RWPE2 (cell line): Measurements from ENCODE around the gene MAST2.
A peak's percentile ranks its signal among the peaks of the same experiment; 100 is the strongest.

Experiments used
- ATAC-seq: fragments of 200-7000 bp; cut with Tn5 transposase; 3 replicates; pipeline ENCODE4 v1.9.1; 2021; ENCODE audit warnings: low read depth
- DNase-seq: peaks from one replicate; pipeline ENCODE4 v3.0.0-alpha.2; 2020; ENCODE audit warnings: low spot score
- H3K27ac ChIP-seq: fragments of 450-650 bp; 2 replicates; pipeline ENCODE4 v1.5.1; 2017; ENCODE audit warnings: mild to moderate bottlenecking; ENCODE audit not compliant: poor library complexity, severe bottlenecking
- H3K27me3 ChIP-seq: fragments of 250-450 bp; sonication (Bioruptor Pico); 2 replicates; pipeline ENCODE4 v1.5.1; 2021; ENCODE audit warnings: mild to moderate bottlenecking, moderate library complexity; ENCODE audit not compliant: insufficient read depth, poor library complexity, severe bottlenecking
- H3K36me3 ChIP-seq: fragments of 250-450 bp; sonication (Bioruptor Pico); 2 replicates; pipeline ENCODE4 v1.5.1; 2020; ENCODE audit warnings: low read depth, mild to moderate bottlenecking, moderate library complexity
- H3K4me1 ChIP-seq: fragments of 250-450 bp; sonication (Bioruptor Pico); 2 replicates; pipeline ENCODE4 v1.5.1; 2021; ENCODE audit warnings: mild to moderate bottlenecking, moderate library complexity; ENCODE audit not compliant: insufficient read depth, poor library complexity, severe bottlenecking
- H3K4me3 ChIP-seq: fragments of 250-450 bp; sonication (Bioruptor Pico); 2 replicates; pipeline ENCODE4 v1.5.1; 2021; ENCODE audit warnings: mild to moderate bottlenecking, moderate library complexity; ENCODE audit not compliant: severe bottlenecking
- H3K9me3 ChIP-seq: fragments of 250-450 bp; sonication (Bioruptor Pico); 2 replicates; pipeline ENCODE4 v1.5.1; 2021; ENCODE audit warnings: mild to moderate bottlenecking, moderate library complexity; ENCODE audit not compliant: severe bottlenecking
- TF ChIP-seq, protein P1 (sequence below): fragments of 450-650 bp; IDR thresholded peaks from one replicate; pipeline ENCODE4 v1.5.1; 2017; ENCODE audit warnings: mild to moderate bottlenecking, moderate library complexity; ENCODE audit not compliant: poor library complexity, severe bottlenecking

Gene MAST2

DNA sequence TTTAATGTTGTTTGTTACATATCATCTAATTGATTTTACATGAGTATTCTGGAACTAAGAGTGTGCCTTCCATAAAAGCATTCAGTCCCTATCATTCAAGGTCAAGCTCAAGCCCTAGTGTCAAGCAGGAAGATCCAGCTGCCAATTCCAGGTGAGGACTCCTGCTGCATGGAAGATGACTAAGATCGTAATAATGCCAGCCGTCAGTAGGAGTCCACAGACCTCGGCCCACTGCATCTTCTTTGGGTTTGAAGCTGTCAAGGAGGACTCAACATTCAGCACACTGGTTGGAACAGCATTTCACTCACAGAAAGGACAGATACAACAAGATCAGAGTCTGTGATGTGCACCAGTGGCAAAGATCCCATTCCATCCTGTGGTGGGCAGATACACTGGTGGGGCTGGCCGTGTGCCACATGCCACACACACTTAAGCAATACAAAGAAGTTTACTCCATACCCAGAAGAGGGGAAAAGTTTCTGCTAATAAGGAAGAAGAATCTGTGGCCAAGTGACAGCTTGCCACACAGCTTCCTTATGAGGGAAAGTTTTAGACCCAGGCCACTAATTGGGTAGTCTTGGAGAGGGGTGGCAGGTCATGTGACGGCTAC, 168.6 kb downstream of the MAST2 start:
- Histone ChIP-seq H3K27ac (no peak overlapping the region), H3K4me3 (no peak overlapping the region), H3K9me3 (no peaks in the 10 kb centered on the region), H3K4me1 (peaks cover 4% of the 10 kb centered on the region), H3K27me3 (no peaks in the 10 kb centered on the region), H3K36me3 (peaks cover 7% of the 10 kb centered on the region; the same call in 1 of the 2 replicates)
- TF ChIP-seq, protein P1, sequence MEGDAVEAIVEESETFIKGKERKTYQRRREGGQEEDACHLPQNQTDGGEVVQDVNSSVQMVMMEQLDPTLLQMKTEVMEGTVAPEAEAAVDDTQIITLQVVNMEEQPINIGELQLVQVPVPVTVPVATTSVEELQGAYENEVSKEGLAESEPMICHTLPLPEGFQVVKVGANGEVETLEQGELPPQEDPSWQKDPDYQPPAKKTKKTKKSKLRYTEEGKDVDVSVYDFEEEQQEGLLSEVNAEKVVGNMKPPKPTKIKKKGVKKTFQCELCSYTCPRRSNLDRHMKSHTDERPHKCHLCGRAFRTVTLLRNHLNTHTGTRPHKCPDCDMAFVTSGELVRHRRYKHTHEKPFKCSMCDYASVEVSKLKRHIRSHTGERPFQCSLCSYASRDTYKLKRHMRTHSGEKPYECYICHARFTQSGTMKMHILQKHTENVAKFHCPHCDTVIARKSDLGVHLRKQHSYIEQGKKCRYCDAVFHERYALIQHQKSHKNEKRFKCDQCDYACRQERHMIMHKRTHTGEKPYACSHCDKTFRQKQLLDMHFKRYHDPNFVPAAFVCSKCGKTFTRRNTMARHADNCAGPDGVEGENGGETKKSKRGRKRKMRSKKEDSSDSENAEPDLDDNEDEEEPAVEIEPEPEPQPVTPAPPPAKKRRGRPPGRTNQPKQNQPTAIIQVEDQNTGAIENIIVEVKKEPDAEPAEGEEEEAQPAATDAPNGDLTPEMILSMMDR: no peak
- DNase-seq: no peak
- no peak for ATAC-seq

DNA sequence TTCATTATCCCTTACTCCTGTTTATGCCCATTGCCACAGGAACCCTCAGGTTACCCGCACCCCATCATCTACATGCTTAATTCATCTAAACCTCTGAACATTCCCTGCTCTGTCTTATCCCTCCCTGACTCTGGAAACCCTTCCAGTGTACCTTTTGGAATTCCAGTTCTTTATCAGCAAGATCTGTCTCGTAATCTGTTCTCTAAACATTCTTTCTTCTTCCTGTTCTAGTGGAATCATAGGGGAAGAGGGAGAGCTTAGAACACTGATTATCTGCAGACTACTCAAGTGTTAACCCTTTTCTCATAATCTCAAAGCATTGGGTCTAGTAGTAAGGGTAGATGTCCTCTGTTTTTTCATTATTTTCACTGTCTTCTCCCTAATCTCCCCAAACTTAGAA, 169.2 kb downstream of the MAST2 start:
- H3K9me3 ChIP-seq: no peaks in the 10 kb centered on the region
- TF ChIP-seq, protein P1: no peak
- H3K4me1 ChIP-seq: peaks cover 4% of the 10 kb centered on the region
- DNase-seq (no peak), ATAC-seq (no peak)
- no peak overlapping the region for H3K4me3 ChIP-seq
- peaks cover 7% of the 10 kb centered on the region; the same call in 1 of the 2 replicates for H3K36me3 ChIP-seq
- no peaks in the 10 kb centered on the region for H3K27me3 ChIP-seq
- H3K27ac ChIP-seq: no peak overlapping the region

DNA sequence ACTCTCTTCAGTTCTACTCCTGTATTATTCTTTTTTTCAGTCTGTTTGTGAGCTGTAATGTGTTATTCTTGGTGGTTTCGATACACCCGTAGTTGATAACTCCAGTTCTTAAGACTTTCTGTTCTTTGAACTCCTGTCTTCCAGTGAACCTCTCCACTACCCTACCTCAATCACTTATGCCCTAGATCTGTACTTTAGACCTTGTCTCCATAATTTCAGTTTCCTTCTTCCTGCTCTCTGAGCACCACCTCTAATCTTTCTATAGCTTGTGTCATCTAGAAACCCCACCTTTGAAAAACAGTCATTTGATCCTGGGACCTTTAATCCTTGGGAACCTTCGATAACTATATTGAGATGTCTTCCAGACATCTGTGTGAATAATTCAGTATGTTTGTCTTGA, 169.7 kb downstream of the MAST2 start:
- no peak overlapping the region for H3K27ac ChIP-seq
- H3K27me3 ChIP-seq: no peaks in the 10 kb centered on the region
- no peak overlapping the region for H3K4me3 ChIP-seq
- no peak for ATAC-seq
- peaks cover 4% of the 10 kb centered on the region for H3K4me1 ChIP-seq
- H3K36me3 ChIP-seq: peaks cover 7% of the 10 kb centered on the region; the same call in 1 of the 2 replicates
- TF ChIP-seq, protein P1: no peak
- no peak for DNase-seq
- H3K9me3 ChIP-seq: no peaks in the 10 kb centered on the region

DNA sequence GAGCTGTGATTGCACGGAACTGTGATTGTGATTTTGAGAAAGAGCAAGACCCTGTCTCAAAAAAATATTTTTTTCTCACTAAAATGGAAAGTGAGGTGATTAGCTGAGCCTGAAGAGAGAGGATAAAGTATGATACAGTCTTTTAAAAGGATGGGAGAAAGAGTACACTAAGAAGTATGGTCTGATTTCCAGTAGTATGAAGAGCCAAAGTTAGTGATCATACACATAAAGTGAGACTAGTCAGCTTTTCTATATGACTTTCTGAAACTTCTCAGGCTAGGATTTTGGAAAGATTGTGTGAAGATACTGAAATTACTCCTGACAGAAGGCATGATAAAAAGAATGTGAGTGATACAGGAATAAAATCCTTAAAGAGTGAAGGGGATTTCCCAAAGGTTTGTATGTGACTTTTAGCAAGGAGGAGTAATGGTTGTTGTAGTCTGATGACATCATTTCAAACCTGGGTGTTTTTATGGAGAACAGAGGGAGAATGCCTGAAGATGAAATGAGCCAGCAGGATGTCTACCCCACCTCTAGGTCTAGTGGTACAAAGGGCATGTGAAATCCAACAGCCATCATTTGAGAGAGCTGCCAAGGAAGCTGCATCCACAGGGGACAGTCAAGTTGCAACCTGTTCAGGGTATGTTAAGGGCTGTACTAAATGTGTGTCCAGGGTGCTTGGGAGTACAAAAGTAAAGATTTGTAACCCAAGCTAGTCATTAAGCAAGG, 171.3 kb downstream of the MAST2 start:
- Histone ChIP-seq H3K27me3 (no peaks in the 10 kb centered on the region), H3K36me3 (peaks cover 7% of the 10 kb centered on the region; the same call in 1 of the 2 replicates), H3K4me3 (no peak overlapping the region), H3K9me3 (no peaks in the 10 kb centered on the region), H3K4me1 (peaks cover 12% of the 10 kb centered on the region), H3K27ac (no peak overlapping the region)
- ATAC-seq (peak; percentile 76), DNase-seq (no peak)
- TF ChIP-seq, protein P1: no peak

DNA sequence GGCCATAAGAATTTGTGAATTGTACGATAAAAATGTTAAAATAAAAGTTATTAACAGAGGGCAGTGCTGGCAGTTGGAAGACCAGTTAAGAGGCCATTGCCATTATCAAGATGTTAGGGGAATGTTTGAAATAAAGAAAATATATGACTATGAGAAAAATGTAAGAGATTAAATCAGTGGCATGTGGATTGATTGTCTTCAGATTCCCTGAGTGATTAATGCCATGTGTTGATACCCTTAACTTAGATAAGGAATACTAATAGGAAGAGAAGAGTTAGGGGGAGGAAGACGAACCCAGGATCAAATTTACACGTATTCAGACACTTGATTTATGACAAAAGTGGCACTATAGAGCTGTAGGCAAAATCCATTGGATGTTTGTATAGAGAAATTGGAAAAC, 173.2 kb downstream of the MAST2 start:
- ATAC-seq (no peak), DNase-seq (no peak)
- Histone ChIP-seq H3K27me3 (no peaks in the 10 kb centered on the region), H3K9me3 (no peaks in the 10 kb centered on the region), H3K36me3 (peaks cover 6% of the 10 kb centered on the region; the same call in 1 of the 2 replicates), H3K4me1 (peaks cover 12% of the 10 kb centered on the region), H3K27ac (no peak overlapping the region), H3K4me3 (no peak overlapping the region)
- TF ChIP-seq, protein P1: no peak
